HepG2 (cell line): ENCODE data around the gene DTWD2. TPM values are rescaled to one million over a fixed set of nuclear protein-coding genes. Genes with fewer than 3 reads are reported as not detected.
"Not testable (repeated sequence)": the region's sequence is repeated elsewhere in the genome, so short reads cannot be mapped to it uniquely, and the experiment has no call there.

ENCODE experiments used
- ATAC-seq: fragments of 200-7000 bp; cut with Tn5 transposase; 3 replicates; pipeline ENCODE4 v1.9.1; 2020; ENCODE audit warnings: mild to moderate bottlenecking, moderate library complexity
- BruUV-seq: library from RNA; stranded (reverse); fragments of 400-500 nt; replicated peaks from 2 replicates; lab custom pipeline; 2021; lab: Mats Ljungman, UMichigan
- CTCF ChIA-PET: fragments of 300-600 bp; formaldehyde crosslinking; extraction: SDS; loops from one replicate; lab custom pipeline; 2021; ENCODE audit warnings: low total read pairs, inconsistent platforms, low intra/inter-chr PET ratio; lab: Yijun Ruan, JAX
- POLR2A ChIA-PET: fragments of 350-600 bp; sonication (Branson Sonifier 250); formaldehyde crosslinking; loops from one replicate; lab custom pipeline; 2020; ENCODE audit warnings: antibody characterized with exemption, inconsistent platforms; lab: Yijun Ruan, JAX
- DNase-seq: peaks from one replicate; pipeline ENCODE4 v3.0.0-alpha.2; 2015; ENCODE audit warnings: low spot score
- FAIRE-seq: peaks from 3 replicates; lab custom pipeline; 2011; peaks lifted over from hg19 to GRCh38; lab: Jason Lieb, UNC
- H2AFZ ChIP-seq: one replicate; pipeline ENCODE4 v1.6.1; 2011; ENCODE audit warnings: low read length, inconsistent platforms
- H3K27ac ChIP-seq: fragments of 300-600 bp; 3 replicates; pipeline ENCODE4 v1.8.0; 2011; ENCODE audit warnings: mixed run types, mild to moderate bottlenecking, mixed read lengths, low read length, inconsistent platforms; ENCODE audit not compliant: insufficient read depth; ENCODE audit errors: extremely low read length
- H3K27me3 ChIP-seq, 2 experiments: fragments of 200-600 bp in 1 of 2; 2 replicates in 1 of 2; 3 replicates in 1 of 2; pipeline versions ENCODE4 v1.6.0 to v1.8.0; 2011; ENCODE audit warnings: low read length in 2 of 2, mild to moderate bottlenecking in 2 of 2, moderate library complexity in 2 of 2, inconsistent platforms in 1 of 2; ENCODE audit not compliant: insufficient read depth in 2 of 2, control insufficient read depth in 1 of 2
- H3K36me3 ChIP-seq, 2 experiments: fragments of 200-600 bp in 1 of 2; replicated peaks in 1 of 2; 2 replicates in 1 of 2; 3 replicates in 1 of 2; pipeline versions ENCODE4 v1.5.1 to v1.8.0; 2011; ENCODE audit warnings: low read length in 2 of 2, inconsistent platforms in 1 of 2; ENCODE audit not compliant: insufficient read depth in 2 of 2, control insufficient read depth in 1 of 2
- H3K4me1 ChIP-seq: 2 replicates; pipeline ENCODE4 v1.5.1; 2012; ENCODE audit warnings: low read length, inconsistent platforms; ENCODE audit not compliant: insufficient read depth
- H3K4me2 ChIP-seq: 2 replicates; pipeline ENCODE4 v1.6.0; 2011; ENCODE audit warnings: low read depth, low read length, inconsistent platforms
- H3K4me3 ChIP-seq, 3 experiments: fragments of 200-600 bp in 1 of 3; sonication (generic), shearing (Covaris generic) in 1 of 3; replicated peaks in 1 of 3; 2 replicates each; pipeline ENCODE4 v1.5.1; 2011 to 2016; ENCODE audit warnings: low read length in 3 of 3, inconsistent platforms in 2 of 3, low read depth in 2 of 3, mild to moderate bottlenecking in 2 of 3, control low read depth in 1 of 3, mixed read lengths in 1 of 3; ENCODE audit not compliant: insufficient read depth in 1 of 3
- H3K79me2 ChIP-seq: one replicate; pipeline ENCODE4 v1.6.1; 2011; ENCODE audit warnings: low read length, inconsistent platforms; ENCODE audit not compliant: insufficient read depth
- H3K9ac ChIP-seq: 2 replicates; pipeline ENCODE4 v1.6.0; 2011; ENCODE audit warnings: mild to moderate bottlenecking, low read depth, low read length, inconsistent platforms; ENCODE audit not compliant: insufficient read depth
- H3K9me3 ChIP-seq: 2 replicates; pipeline ENCODE4 v1.5.1; 2012; ENCODE audit warnings: mild to moderate bottlenecking, low read length
- H4K20me1 ChIP-seq: 2 replicates; pipeline ENCODE4 v1.6.0; 2011; ENCODE audit warnings: inconsistent platforms, mild to moderate bottlenecking, low read length, moderate library complexity; ENCODE audit not compliant: insufficient read depth
- BRF2 ChIP-seq: sonication (generic); formaldehyde crosslinking; IDR thresholded peaks from 2 replicates; pipeline ENCODE4 v1.8.1; 2022; ENCODE audit warnings: mild to moderate bottlenecking, missing genetic modification reagents
- MED13 ChIP-seq: sonication (generic); formaldehyde crosslinking; IDR thresholded peaks from 2 replicates; pipeline ENCODE4 v1.5.0; 2020; ENCODE audit warnings: missing genetic modification reagents
- NFIC ChIP-seq: IDR thresholded peaks from 2 replicates; pipeline ENCODE4 v1.6.1; 2012; ENCODE audit warnings: mild to moderate bottlenecking, low read length, inconsistent platforms
- PLRG1 ChIP-seq: fragments of 450-650 bp; conservative IDR thresholded peaks from 2 replicates; pipeline ENCODE4 v1.6.1; 2016
- ZBED4 ChIP-seq: sonication (generic); formaldehyde crosslinking; IDR thresholded peaks from 2 replicates; pipeline ENCODE4 v1.4.0; 2020; ENCODE audit warnings: missing genetic modification reagents, borderline replicate concordance
- ZBTB42 ChIP-seq: sonication (generic); formaldehyde crosslinking; IDR thresholded peaks from 2 replicates; pipeline ENCODE4 v1.5.0; 2020; ENCODE audit warnings: mild to moderate bottlenecking, missing genetic modification reagents
- ZNF136 ChIP-seq: sonication (generic); formaldehyde crosslinking; IDR thresholded peaks from 2 replicates; pipeline ENCODE4 v1.8.1; 2022; ENCODE audit warnings: low read depth, mild to moderate bottlenecking, moderate library complexity, missing genetic modification reagents
- ZNF260 ChIP-seq: sonication (generic); formaldehyde crosslinking; IDR thresholded peaks from 2 replicates; pipeline ENCODE4 v1.4.0; 2020; ENCODE audit warnings: missing genetic modification reagents, low read depth, mild to moderate bottlenecking, borderline replicate concordance
- ZNF761 ChIP-seq: sonication (generic); formaldehyde crosslinking; conservative IDR thresholded peaks from 2 replicates; pipeline ENCODE4 v1.4.0; 2020; ENCODE audit warnings: mild to moderate bottlenecking, missing genetic modification reagents
- ZNF772 ChIP-seq: sonication (generic); formaldehyde crosslinking; IDR thresholded peaks from 2 replicates; pipeline ENCODE4 v1.5.0; 2020; ENCODE audit warnings: mild to moderate bottlenecking, missing genetic modification reagents
- WGBS: methylation state at CpG from one replicate; pipeline ENCODE4 v1.1.6; 2017; ENCODE audit warnings: low lambda C conversion rate; 5-methylcytosine and 5-hydroxymethylcytosine counted together
- in situ Hi-C: cut with HindIII; loops from 2 replicates; pipeline ENCODE4 v1.10.0; 2017; ENCODE audit warnings: low pct_unique_long_range_greater_than_20kb; ENCODE audit not compliant: extremely low pct_ligation_motif_present
- intact Hi-C: fragments of 100-400 bp; cut with micrococcal nuclease; formaldehyde crosslinking; loops from one replicate; pipeline ENCODE4 v1.10.0; 2022; ENCODE audit not compliant: unreplicated experiment
- polyA plus RNA-seq, 8 experiments: library from polyadenylated mRNA; depleted of rRNA in 3 of 8; stranded (reverse) in 7 of 8; unstranded in 1 of 8; fragments of >200 nt; fragmentation: Illumina TruSeq in 4 of 8; extraction: Trizol in 4 of 8; gene quantifications; 2 replicates each; pipeline versions ENCODE4 v1.2.1 to v1.2.3, GENCODE V29; 2011 to 2016; ENCODE audit warnings: low read depth in 4 of 8, missing spikeins in 1 of 8, mixed read lengths in 1 of 8; ENCODE audit not compliant: insufficient read depth in 1 of 8
- total RNA-seq, 5 experiments: library from RNA; depleted of rRNA; stranded (reverse); fragments of >200 nt; fragmentation: Illumina TruSeq; extraction: Trizol; gene quantifications; 2 replicates each; pipeline ENCODE4 v1.2.3, GENCODE V29; 2016; ENCODE audit warnings: low read depth in 1 of 5

Gene DTWD2
- total and polyA plus RNA-seq, 2 of the 13 experiments (the other 11 are each of a cell fraction or from before 2014, with no cell fraction given): 1.6 to 6.0 TPM

- no peaks in the 10 kb centered on the region for H3K4me1 ChIP-seq
- no peaks in the 10 kb centered on the region for H3K79me2 ChIP-seq
- intact Hi-C loops (no loop called here), in situ Hi-C loops (no loop called here)
- H3K4me2 ChIP-seq: no peak overlapping the region
- DNase-seq (no peak), FAIRE-seq (no peak), ATAC-seq (no peak)
- H4K20me1 ChIP-seq: no peaks in the 10 kb centered on the region
- no peaks in the 10 kb centered on the region for H3K9me3 ChIP-seq
- ChIA-PET POLR2A (no interaction called here), CTCF (no interaction called here)
- WGBS: 51% methylated on average over 5 of the region's 5 CpGs
- H3K4me3 ChIP-seq: no peak overlapping the region
- no peaks in the 10 kb centered on the region for H3K27me3 ChIP-seq
- no peak overlapping the region for H3K9ac ChIP-seq
- BruUV-seq: no TSS peak
- no peak overlapping the region for H3K27ac ChIP-seq
- no peaks in the 10 kb centered on the region for H3K36me3 ChIP-seq
- no peak for TF ChIP-seq ZNF260 (CRISPR knock-in tag)
- no peak for TF ChIP-seq ZBED4 (CRISPR knock-in tag)
- no peak for TF ChIP-seq ZNF772 (CRISPR knock-in tag)
- TF ChIP-seq MED13 (CRISPR knock-in tag): no peak
- TF ChIP-seq NFIC: no peak
- no peak for TF ChIP-seq ZNF761 (CRISPR knock-in tag)
- TF ChIP-seq BRF2 (CRISPR knock-in tag): no peak
- TF ChIP-seq ZNF136 (CRISPR knock-in tag): no peak
- TF ChIP-seq ZBTB42 (CRISPR knock-in tag): no peak
- TF ChIP-seq PLRG1: no peak
- TF ChIP-seq, all 625 proteins: peak for 0
- no peak overlapping the region for H2AFZ ChIP-seq
Observed at GRCh38 chr5:118854819-118855218, 133.5 kb downstream of the DTWD2 start.

GRCh38 chr5:118851785-118852184 is 136.6 kb downstream of the DTWD2 start:
- H3K9ac ChIP-seq, H3K9me3 ChIP-seq, H3K79me2 ChIP-seq, H3K4me3 ChIP-seq, H4K20me1 ChIP-seq, FAIRE-seq, H3K4me2 ChIP-seq, BruUV-seq, POLR2A ChIA-PET, intact Hi-C loops, ATAC-seq, DNase-seq, H2AFZ ChIP-seq, H3K4me1 ChIP-seq, CTCF ChIA-PET, in situ Hi-C loops, H3K36me3 ChIP-seq, H3K27ac ChIP-seq, H3K27me3 ChIP-seq: not testable (repeated sequence)
- WGBS: 71% methylated on average over 4 of the region's 4 CpGs
